K562 (cell line): Measurements from ENCODE around the gene PPP1CB. TPM values are rescaled to one million over a fixed set of nuclear protein-coding genes. Genes with fewer than 3 reads are reported as not detected.

Experiments used
- ATAC-seq: fragments of 200-7000 bp; cut with Tn5 transposase; 3 replicates; pipeline ENCODE4 v1.9.1; 2020; ENCODE audit warnings: moderate library complexity
- BruUV-seq: library from RNA; stranded (reverse); fragments of 400-500 nt; replicated peaks from 2 replicates; lab custom pipeline; 2021; lab: Mats Ljungman, UMichigan
- CTCF ChIA-PET: fragments of 300-600 bp; formaldehyde crosslinking; extraction: SDS; loops from one replicate; lab custom pipeline; 2021; ENCODE audit warnings: low intra/inter-chr PET ratio; lab: Yijun Ruan, JAX
- POLR2A ChIA-PET: fragments of 300-600, 350-650 bp; sonication (Branson Sonifier 250); formaldehyde crosslinking; extraction: SDS; loops from one replicate; lab custom pipeline; 2021; ENCODE audit warnings: antibody characterized with exemption, inconsistent platforms; lab: Yijun Ruan, JAX
- DNase-seq, 4 experiments: peaks; one replicate each; pipeline versions ENCODE4 v3.0.0 to v3.0.0-alpha.2; 2011 to 2018; ENCODE audit warnings: low spot score in 3 of 4, mixed read lengths in 3 of 4; ENCODE audit errors: extremely low read depth in 1 of 4
- FAIRE-seq: peaks from 2 replicates; lab custom pipeline; 2011; peaks lifted over from hg19 to GRCh38; lab: Jason Lieb, UNC
- H2AFZ ChIP-seq: 2 replicates; pipeline ENCODE4 v1.6.0; 2011; ENCODE audit warnings: low read depth, low read length, control low read depth, inconsistent platforms
- H3K27ac ChIP-seq: fragments of 200-600 bp; 3 replicates; pipeline ENCODE4 v1.8.0; 2011; ENCODE audit warnings: low read depth, mild to moderate bottlenecking, control low read depth, inconsistent platforms, low read length, moderate library complexity, mixed read lengths; ENCODE audit errors: extremely low read depth
- H3K27me3 ChIP-seq, 2 experiments: fragments of 300-600 bp in 1 of 2; 2 replicates in 1 of 2; 3 replicates in 1 of 2; pipeline versions ENCODE4 v1.6.0 to v1.8.0; 2011; ENCODE audit warnings: inconsistent platforms in 2 of 2, low read length in 2 of 2, mild to moderate bottlenecking in 1 of 2, mixed read lengths in 1 of 2, moderate library complexity in 1 of 2; ENCODE audit not compliant: control insufficient read depth in 2 of 2, insufficient read depth in 2 of 2
- H3K36me3 ChIP-seq: fragments of 300-600 bp; 3 replicates; pipeline ENCODE4 v1.8.0; 2011; ENCODE audit warnings: mild to moderate bottlenecking, low read length, inconsistent platforms; ENCODE audit not compliant: control insufficient read depth, insufficient read depth
- H3K4me1 ChIP-seq, 2 experiments: fragments of 200-600 bp in 1 of 2; replicated peaks in 1 of 2; 2 replicates in 1 of 2; 3 replicates in 1 of 2; pipeline versions ENCODE4 v1.5.1 to v1.8.0; 2011; ENCODE audit warnings: inconsistent platforms in 2 of 2, low read length in 2 of 2, mild to moderate bottlenecking in 1 of 2, mixed read lengths in 1 of 2, moderate library complexity in 1 of 2; ENCODE audit not compliant: control insufficient read depth in 2 of 2, insufficient read depth in 2 of 2
- H3K4me2 ChIP-seq: 2 replicates; pipeline ENCODE4 v1.6.1; 2011; ENCODE audit warnings: low read length, control low read depth, inconsistent platforms, mixed read lengths; ENCODE audit not compliant: insufficient read depth
- H3K4me3 ChIP-seq: fragments of 200-600 bp; sonication (generic), shearing (Covaris generic); 2 replicates; pipeline ENCODE4 v1.5.1; 2016; ENCODE audit warnings: control low read depth, inconsistent platforms
- H3K79me2 ChIP-seq: fragments of 200-600 bp; 3 replicates; pipeline ENCODE4 v1.8.0; 2011; ENCODE audit warnings: low read length, inconsistent platforms; ENCODE audit not compliant: control insufficient read depth, insufficient read depth
- H3K9ac ChIP-seq, 2 experiments: 2 replicates each; pipeline versions ENCODE4 v1.6.0 to v1.6.1; 2011; ENCODE audit warnings: low read depth in 2 of 2, low read length in 2 of 2, control low read depth in 1 of 2, inconsistent platforms in 1 of 2, mild to moderate bottlenecking in 1 of 2, mixed read lengths in 1 of 2; ENCODE audit not compliant: insufficient read depth in 1 of 2
- H3K9me1 ChIP-seq: one replicate; pipeline ENCODE4 v1.6.0; 2011; ENCODE audit warnings: inconsistent platforms, mild to moderate bottlenecking, low read length, moderate library complexity; ENCODE audit not compliant: control insufficient read depth, insufficient read depth
- H3K9me3 ChIP-seq: replicated peaks from 2 replicates; pipeline ENCODE4 v1.5.1; 2011; ENCODE audit warnings: low read depth, low read length, inconsistent platforms; ENCODE audit not compliant: control insufficient read depth, insufficient read depth
- H4K20me1 ChIP-seq: replicated peaks from 2 replicates; pipeline ENCODE4 v1.6.1; 2011; ENCODE audit warnings: low read length, inconsistent platforms, mixed read lengths; ENCODE audit not compliant: control insufficient read depth, insufficient read depth
- ATF3 ChIP-seq, 2 experiments: fragments of 450-650 bp in 1 of 2; sonication (generic) in 1 of 2; formaldehyde crosslinking in 1 of 2; IDR thresholded peaks in 1 of 2; conservative IDR thresholded peaks in 1 of 2; 2 replicates each; pipeline versions ENCODE4 v1.6.1 to v1.8.1; 2016 to 2023; ENCODE audit warnings: mild to moderate bottlenecking in 2 of 2, moderate library complexity in 2 of 2, inconsistent platforms in 1 of 2, missing genetic modification reagents in 1 of 2
- C11orf30 ChIP-seq: fragments of 450-650 bp; IDR thresholded peaks from 2 replicates; pipeline ENCODE4 v1.6.1; 2016; ENCODE audit warnings: low read depth, mild to moderate bottlenecking
- DIDO1 ChIP-seq: fragments of 450-650 bp; IDR thresholded peaks from 2 replicates; pipeline ENCODE4 v1.6.1; 2016; ENCODE audit warnings: low read depth, missing biosample characterization, missing genetic modification characterization
- ERF ChIP-seq: fragments of 450-650 bp; formaldehyde crosslinking; IDR thresholded peaks from 2 replicates; pipeline ENCODE4 v1.4.0; 2020; ENCODE audit warnings: mild to moderate bottlenecking, mixed read lengths
- FOSL1 ChIP-seq: fragments of 200-800 bp; sonication (Bioruptor generic); conservative IDR thresholded peaks from 2 replicates; pipeline ENCODE4 v1.6.1; 2016; ENCODE audit warnings: missing genetic modification characterization, missing compliant biosample characterization
- HCFC1 ChIP-seq: IDR thresholded peaks from 2 replicates; pipeline ENCODE4 v1.6.1; 2012; ENCODE audit warnings: low read depth, low read length, improper control_type of control experiment
- HDAC8 ChIP-seq: fragments of 450-650 bp; IDR thresholded peaks from 2 replicates; pipeline ENCODE4 v1.6.1; 2016; ENCODE audit warnings: mild to moderate bottlenecking, missing genetic modification characterization, moderate library complexity, missing compliant biosample characterization
- JUNB ChIP-seq: fragments of 450-650 bp; formaldehyde crosslinking; conservative IDR thresholded peaks from 2 replicates; pipeline ENCODE4 v1.4.0; 2020; ENCODE audit warnings: mild to moderate bottlenecking
- JUND ChIP-seq, 2 experiments: IDR thresholded peaks; 2 replicates in 1 of 2; 3 replicates in 1 of 2; pipeline ENCODE4 v1.6.1; 2011; ENCODE audit warnings: borderline replicate concordance in 2 of 2, low read depth in 2 of 2, low read length in 2 of 2, improper control_type of control experiment in 1 of 2, missing biosample characterization in 1 of 2, missing genetic modification characterization in 1 of 2, missing genetic modification reagents in 1 of 2
- L3MBTL2 ChIP-seq: fragments of 450-650 bp; IDR thresholded peaks from 2 replicates; pipeline ENCODE4 v1.6.1; 2016; ENCODE audit warnings: mild to moderate bottlenecking, moderate library complexity
- LCOR ChIP-seq: sonication (generic); formaldehyde crosslinking; IDR thresholded peaks from 2 replicates; pipeline ENCODE4 v1.8.0; 2022; ENCODE audit warnings: mild to moderate bottlenecking, missing genetic modification reagents
- MAFG ChIP-seq: fragments of 450-650 bp; conservative IDR thresholded peaks from 2 replicates; pipeline ENCODE4 v1.6.1; 2016; ENCODE audit warnings: missing genetic modification characterization, missing compliant biosample characterization
- MYC ChIP-seq, 2 experiments: fragments of 250-450 bp in 1 of 2; sonication (Bioruptor Pico) in 1 of 2; IDR thresholded peaks; 2 replicates each; pipeline versions ENCODE4 v1.5.1 to v1.6.1; 2012 to 2021; ENCODE audit warnings: low read depth in 2 of 2, borderline replicate concordance in 1 of 2, improper control_type of control experiment in 1 of 2, low read length in 1 of 2, mild to moderate bottlenecking in 1 of 2, moderate library complexity in 1 of 2
- NBN ChIP-seq: fragments of 450-650 bp; IDR thresholded peaks from 2 replicates; pipeline ENCODE4 v1.6.1; 2016; ENCODE audit warnings: low read depth, mild to moderate bottlenecking
- NFIC ChIP-seq: fragments of 450-650 bp; IDR thresholded peaks from 2 replicates; pipeline ENCODE4 v1.6.1; 2017; ENCODE audit warnings: mild to moderate bottlenecking, inconsistent platforms
- PRMT5 ChIP-seq: sonication (generic); formaldehyde crosslinking; IDR thresholded peaks from 2 replicates; pipeline ENCODE4 v1.5.0; 2020; ENCODE audit warnings: missing genetic modification reagents
- ZNF124 ChIP-seq: sonication (generic); formaldehyde crosslinking; IDR thresholded peaks from 2 replicates; pipeline ENCODE4 v1.8.1; 2022; ENCODE audit warnings: missing genetic modification reagents
- ZNF316 ChIP-seq: fragments of 450-650 bp; IDR thresholded peaks from 2 replicates; pipeline ENCODE4 v1.6.1; 2016
- WGBS: fragments of 100-300 bp; shearing (Covaris generic); methylation state at CpG from one replicate; pipeline ENCODE4 v1.1.6; 2016; ENCODE audit warnings: low coverage, mixed read lengths; ENCODE audit not compliant: insufficient coverage; ENCODE audit errors: missing lambda C conversion rate; 5-methylcytosine and 5-hydroxymethylcytosine counted together
- in situ Hi-C: fragments of 300-500 bp; cut with MboI; formaldehyde crosslinking; loops from 4 replicates; pipeline ENCODE4 v1.15.0; 2018; ENCODE audit warnings: inconsistent platforms, mixed read lengths
- intact Hi-C: fragments of 100-400 bp; cut with micrococcal nuclease; formaldehyde crosslinking; loops from 2 replicates; pipeline ENCODE4 v1.14.2; 2022
- polyA plus RNA-seq, 8 experiments: library from polyadenylated mRNA; depleted of rRNA in 4 of 8; stranded (reverse) in 5 of 8; unstranded in 3 of 8; fragments of >200 nt; fragmentation: Nextera tagmentation in 2 of 8; fragmentation: Illumina TruSeq in 1 of 8; extraction: Ambion mirVana in 2 of 8; extraction: Trizol in 1 of 8; gene quantifications; 2 replicates each; pipeline versions ENCODE4 v1.2.1 to v1.2.3, GENCODE V29; 2011 to 2014; ENCODE audit warnings: inconsistent platforms in 1 of 8, missing spikeins in 1 of 8
- total RNA-seq, 7 experiments: library from RNA; depleted of rRNA in 6 of 7; stranded (reverse); fragments of >200 nt in 6 of 7; fragmentation: Illumina TruSeq in 2 of 7; extraction: Trizol in 2 of 7; gene quantifications; 2 replicates each; pipeline versions ENCODE4 v1.2.1 to v1.2.3, GENCODE V29; 2011 to 2021; ENCODE audit warnings: low replicate concordance in 1 of 7

PPP1CB gene
- total and polyA plus RNA-seq, 9 of the 15 experiments (the other 6 are each of a cell fraction or from before 2014, with no cell fraction given): 25.6 to 118 (median 58.9) TPM

GRCh38 chr2:28828382-28828781 is 76.8 kb downstream of the PPP1CB start:
- FAIRE-seq (no peak), ATAC-seq (no peak), DNase-seq (no peak)
- POLR2A ChIA-PET: no interaction called here
- H3K9ac ChIP-seq: no peak overlapping the region
- no peaks in the 10 kb centered on the region for H3K9me3 ChIP-seq
- H3K27ac ChIP-seq: no peak overlapping the region
- 11% methylated on average over 2 of the region's 2 CpGs for WGBS
- no peaks in the 10 kb centered on the region; a peak in 1 of 5 replicates for H3K27me3 ChIP-seq
- no peaks in the 10 kb centered on the region for H3K79me2 ChIP-seq
- intact Hi-C loops: loop anchor here (5.0 kb wide), 1 partner anchor 69 kb away; no protein-coding TSS in a partner anchor
- no peaks in the 10 kb centered on the region for H4K20me1 ChIP-seq
- H3K4me2 ChIP-seq: no peak overlapping the region
- TF ChIP-seq L3MBTL2 (no peak), ATF3 (IDR thresholded peaks at IDR 0.05) (peak; percentile 58), ATF3 (CRISPR knock-in tag; conservative IDR thresholded peaks at IDR 0.05) (no peak), DIDO1 (no peak), C11orf30 (peak; percentile 47), JUND (IDR thresholded peaks at IDR 0.05; ENCODE audit: borderline replicate concordance, low read depth, low read length) (peak; percentile 56; the same call in 1 of the 2 replicates), JUND (tag; IDR thresholded peaks at IDR 0.05; ENCODE audit: borderline replicate concordance, low read depth, low read length) (peak; percentile 61; the same call in 1 of the 3 replicates), ZNF124 (CRISPR knock-in tag) (no peak), HCFC1 (no peak), NBN (no peak), HDAC8 (tag) (no peak), ZNF316 (peak; percentile 42; the same call in 1 of the 2 replicates), ERF (CRISPR knock-in tag) (no peak), JUNB (0 out of 2 replicates have a peak, but pooled peaks have one; percentile 31), NFIC (no peak), PRMT5 (CRISPR knock-in tag) (no peak), FOSL1 (tag) (peak; percentile 68), MAFG (tag) (peak; percentile 45; the same call in 1 of the 2 replicates), LCOR (no peak), MYC (IDR thresholded peaks at IDR 0.05; ENCODE audit: low read depth, low read length) (no peak), MYC (CRISPR knock-in tag; IDR thresholded peaks at IDR 0.05; ENCODE audit: borderline replicate concordance, low read depth) (no peak)
- H2AFZ ChIP-seq: no peak overlapping the region
- no peaks in the 10 kb centered on the region for H3K4me1 ChIP-seq
- no peak overlapping the region for H3K4me3 ChIP-seq
- H3K36me3 ChIP-seq: no peaks in the 10 kb centered on the region
- no TSS peak for BruUV-seq
- in situ Hi-C loops: no loop called here
- CTCF ChIA-PET: interaction anchor here (0.6 kb wide), 1 partner anchor 165 kb away, joined by 4 read pairs; no protein-coding TSS in a partner anchor
- H3K9me1 ChIP-seq: no peaks in the 10 kb centered on the region
